Mononuclear cell (primary cell): ENCODE measurements around the gene NUDT15. TPM values are rescaled to one million over a fixed set of nuclear protein-coding genes. Genes with fewer than 3 reads are reported as not detected.

ENCODE experiments used
- total RNA-seq: library from RNA; depleted of rRNA; stranded (reverse); fragments of >200 nt; gene quantifications from one replicate; pipeline ENCODE4 v1.2.3, GENCODE V29; 2012

NUDT15 gene
- total RNA-seq, 1 donor, result 8.5 TPM

Other genes starting within 250 kb of the NUDT15 start
- 33.5 TPM for gene SUCLA2, start 36.5 kb upstream of the NUDT15 start, total RNA-seq
- gene MED4, start 57.4 kb downstream of the NUDT15 start, total RNA-seq, result 37.2 TPM
- 550 TPM for gene ITM2B, start 195.5 kb downstream of the NUDT15 start, total RNA-seq